OCI-LY7 (cell line): Measurements from ENCODE around the gene P3R3URF. TPM values are rescaled to one million over a fixed set of nuclear protein-coding genes. Genes with fewer than 3 reads are reported as not detected.

Source experiments
- BruUV-seq: library from RNA; stranded (reverse); fragments of 400-500 nt; replicated peaks from 2 replicates; lab custom pipeline; 2021; lab: Mats Ljungman, UMichigan
- CTCF ChIA-PET: fragments of 300-600 bp; sonication (Branson Sonifier 250); formaldehyde crosslinking; loops from one replicate; lab custom pipeline; 2022; ENCODE audit warnings: antibody characterized with exemption; ENCODE audit not compliant: unreplicated experiment; lab: Charles Lee
- POLR2A ChIA-PET: fragments of 300-600 bp; sonication (Branson Sonifier 250); formaldehyde crosslinking; loops from one replicate; lab custom pipeline; 2022; ENCODE audit warnings: antibody characterized with exemption; lab: Charles Lee
- DNase-seq: peaks from one replicate; pipeline ENCODE4 v3.0.0-alpha.2; 2015; ENCODE audit warnings: low spot score
- H2AFZ ChIP-seq: fragments of 200-600 bp; sonication (generic), shearing (Covaris generic); 2 replicates; pipeline ENCODE4 v1.6.1; 2014; ENCODE audit warnings: mild to moderate bottlenecking, antibody characterized with exemption, low read length, moderate library complexity
- H3K27ac ChIP-seq: fragments of 200-600 bp; sonication (generic); 2 replicates; pipeline ENCODE4 v1.5.1; 2014; ENCODE audit warnings: mixed run types, low read depth, mild to moderate bottlenecking, moderate library complexity, low read length, inconsistent platforms; ENCODE audit not compliant: poor library complexity, severe bottlenecking
- H3K36me3 ChIP-seq: fragments of 200-600 bp; sonication (generic); 2 replicates; pipeline ENCODE4 v1.6.1; 2014; ENCODE audit warnings: mild to moderate bottlenecking, antibody characterized with exemption, low read length, moderate library complexity, mixed read lengths; ENCODE audit not compliant: insufficient read depth
- H3K4me1 ChIP-seq: fragments of 200-600 bp; sonication (generic); 2 replicates; pipeline ENCODE4 v1.5.1; 2014; ENCODE audit warnings: mild to moderate bottlenecking, low read length; ENCODE audit not compliant: insufficient read depth, poor library complexity, severe bottlenecking
- H3K4me2 ChIP-seq: fragments of 200-600 bp; sonication (generic); 2 replicates; pipeline ENCODE4 v1.6.1; 2014; ENCODE audit warnings: mild to moderate bottlenecking, low read length
- H3K4me3 ChIP-seq: fragments of 200-600 bp; sonication (generic); 2 replicates; pipeline ENCODE4 v1.5.1; 2014; ENCODE audit warnings: mild to moderate bottlenecking, low read depth, low read length; ENCODE audit not compliant: poor library complexity, severe bottlenecking
- H3K79me2 ChIP-seq: fragments of 200-600 bp; sonication (generic); 2 replicates; pipeline ENCODE4 v1.6.1; 2016; ENCODE audit warnings: low read depth, mild to moderate bottlenecking, low read length, moderate library complexity, mixed read lengths; ENCODE audit not compliant: insufficient read depth
- H3K9me2 ChIP-seq: fragments of 200-600 bp; sonication (generic); 2 replicates; pipeline ENCODE4 v1.6.1; 2016; ENCODE audit warnings: mild to moderate bottlenecking, low read length, mixed read lengths; ENCODE audit not compliant: insufficient read depth
- H3K9me3 ChIP-seq: fragments of 200-600 bp; sonication (generic); 2 replicates; pipeline ENCODE4 v1.6.1; 2014; ENCODE audit warnings: mild to moderate bottlenecking, mixed run types, low read length, mixed read lengths
- H4K20me1 ChIP-seq: fragments of 200-600 bp; sonication (generic); 2 replicates; pipeline ENCODE4 v1.6.1; 2014; ENCODE audit warnings: mild to moderate bottlenecking, antibody characterized with exemption, low read length, moderate library complexity, mixed read lengths; ENCODE audit not compliant: insufficient read depth
- CTCF ChIP-seq: fragments of 200-600 bp; sonication (generic); conservative IDR thresholded peaks from 2 replicates; pipeline ENCODE4 v1.5.1; 2014; ENCODE audit warnings: mild to moderate bottlenecking, antibody characterized with exemption, low read length, moderate library complexity, mixed read lengths
- EZH2phosphoT487 ChIP-seq: fragments of 200-600 bp; sonication (generic); IDR thresholded peaks from 2 replicates; pipeline ENCODE4 v1.6.1; 2018; ENCODE audit warnings: low read depth, borderline replicate concordance, mild to moderate bottlenecking, mixed run types, antibody characterized with exemption, low read length, moderate library complexity, mixed read lengths
- intact Hi-C: fragments of 100-400 bp; cut with micrococcal nuclease; formaldehyde crosslinking; loops from one replicate; pipeline ENCODE4 v1.10.0; 2022; ENCODE audit not compliant: unreplicated experiment
- total RNA-seq, 2 experiments: library from RNA; depleted of rRNA in 1 of 2; stranded (reverse); fragments of >200 nt in 1 of 2; shearing (Covaris generic) in 1 of 2; gene quantifications; 2 replicates each; pipeline ENCODE4 v1.2.3, GENCODE V29; 2014 to 2022

Gene P3R3URF
- total RNA-seq, 2 experiments from 2014 or later = not detected

GRCh38 chr1:46166521-46167462, 9.5 kb downstream of the P3R3URF start:
- peak overlapping the region; percentile 42 for H3K27ac ChIP-seq
- TF ChIP-seq EZH2phosphoT487 (no peak), CTCF (no peak)
- no peaks in the 10 kb centered on the region for H3K36me3 ChIP-seq
- no peaks in the 10 kb centered on the region for H4K20me1 ChIP-seq
- DNase-seq = peak; percentile 75
- peaks cover 31% of the 10 kb centered on the region for H3K4me1 ChIP-seq
- intact Hi-C loops = loop anchor here (2.0 kb wide), 1 partner anchor 34 kb away; the partner anchor contains the start of gene PIK3R3
- peak overlapping the region; percentile 70 for H2AFZ ChIP-seq
- no TSS peak for BruUV-seq
- H3K4me2 ChIP-seq = peak overlapping the region; percentile 52
- no peaks in the 10 kb centered on the region for H3K9me2 ChIP-seq
- H3K79me2 ChIP-seq = no peaks in the 10 kb centered on the region
- CTCF ChIA-PET = interaction anchor here (0.6 to 1.0 kb wide), 3 partner anchors 17 to 78 kb away, joined by 3 to 4 read pairs (median 3); no protein-coding TSS in a partner anchor
- no peaks in the 10 kb centered on the region for H3K9me3 ChIP-seq
- POLR2A ChIA-PET = interaction anchor here (0.6 to 2.7 kb wide), 11 partner anchors 9 to 126 kb away, joined by 3 to 9 read pairs (median 4); no protein-coding TSS in a partner anchor
- peak overlapping the region; percentile 1 for H3K4me3 ChIP-seq

- 0 out of 2 replicates have a peak overlapping the region, but pooled peaks have one; percentile 2 for H3K4me2 ChIP-seq
- H3K27ac ChIP-seq = no peak overlapping the region
- peaks cover 16% of the 10 kb centered on the region for H3K4me1 ChIP-seq
- no TSS peak for BruUV-seq
- ChIA-PET CTCF (no interaction called here), POLR2A (interaction anchor here (1.2 kb wide), 1 partner anchor 12 kb away, joined by 4 read pairs; no protein-coding TSS in a partner anchor)
- DNase-seq = no peak
- no peaks in the 10 kb centered on the region for H4K20me1 ChIP-seq
- no peaks in the 10 kb centered on the region for H3K9me2 ChIP-seq
- no peaks in the 10 kb centered on the region for H3K79me2 ChIP-seq
- intact Hi-C loops = no loop called here
- H3K4me3 ChIP-seq = no peak overlapping the region
- no peaks in the 10 kb centered on the region for H3K36me3 ChIP-seq
- no peaks in the 10 kb centered on the region for H3K9me3 ChIP-seq
- TF ChIP-seq CTCF = no peak
- TF ChIP-seq EZH2phosphoT487 = no peak
- H2AFZ ChIP-seq = peak overlapping the region; percentile 22; the same call in 1 of the 2 replicates
Observed at GRCh38 chr1:46160212-46160611, 16.1 kb downstream of the P3R3URF start.
